GM21526 (cell line): ENCODE results near the gene NRXN2.

Source experiments
- ATAC-seq: cut with Tn5 transposase; IDR thresholded peaks from one replicate; pipeline ENCODE4 v1.9.1; 2021; ENCODE audit warnings: moderate library complexity; ENCODE audit not compliant: unreplicated experiment, low FRiP score

The NRXN2 gene

DNA sequence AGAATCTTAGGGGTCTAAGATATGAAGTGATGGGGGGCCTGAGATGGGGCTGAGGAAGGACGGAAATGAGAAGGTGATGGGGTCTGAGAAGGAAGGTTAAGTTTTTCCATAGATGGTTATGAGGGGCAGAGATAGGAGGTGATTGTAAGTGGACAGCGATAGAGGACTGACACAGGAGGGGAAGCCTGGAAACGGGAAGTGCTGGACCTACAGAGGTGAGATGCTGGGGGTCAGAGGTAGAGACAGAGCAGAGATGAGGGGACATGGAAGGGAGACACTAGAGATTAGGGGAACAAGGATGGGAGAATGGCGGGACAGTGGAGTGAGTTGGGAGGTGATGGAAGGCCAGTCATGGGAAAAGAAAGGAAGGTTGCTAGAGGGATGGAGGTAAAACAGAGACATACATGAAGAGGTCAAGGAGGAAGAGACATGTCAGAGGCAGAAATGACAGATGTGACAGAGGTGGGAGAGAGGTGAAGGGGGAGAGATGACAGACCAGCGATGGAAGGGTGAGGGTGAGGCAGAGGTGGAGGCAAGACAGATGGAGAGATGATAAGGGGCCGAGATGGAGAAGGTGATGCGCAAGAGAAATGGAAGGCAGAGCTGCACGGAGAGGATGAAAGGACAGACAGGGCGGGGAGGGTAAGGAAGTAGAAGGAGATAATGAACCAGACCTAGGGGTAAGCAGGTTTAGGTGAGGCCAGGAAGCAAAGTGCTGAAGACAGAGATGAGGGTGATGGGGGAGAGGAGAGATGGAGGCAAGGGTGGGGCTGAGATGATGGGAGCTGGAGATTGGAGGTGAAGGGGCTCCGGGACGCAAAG lies 81.2 kb downstream of the NRXN2 start:
- no peak for ATAC-seq

GRCh38 chr11:64639885-64640284 lies 83.1 kb downstream of the NRXN2 start:
- no peak for ATAC-seq

GRCh38 chr11:64638829-64639228 lies 84.2 kb downstream of the NRXN2 start:
- ATAC-seq = no peak

- no peak for ATAC-seq
These were observed 84.9 kb downstream of the NRXN2 start for GRCh38 chr11:64638018-64638665.

- no peak for ATAC-seq
These were observed 85.5 kb downstream of the NRXN2 start for GRCh38 chr11:64637334-64638017.

GRCh38 chr11:64633555-64634159 lies 89.3 kb downstream of the NRXN2 start:
- ATAC-seq = no peak

DNA sequence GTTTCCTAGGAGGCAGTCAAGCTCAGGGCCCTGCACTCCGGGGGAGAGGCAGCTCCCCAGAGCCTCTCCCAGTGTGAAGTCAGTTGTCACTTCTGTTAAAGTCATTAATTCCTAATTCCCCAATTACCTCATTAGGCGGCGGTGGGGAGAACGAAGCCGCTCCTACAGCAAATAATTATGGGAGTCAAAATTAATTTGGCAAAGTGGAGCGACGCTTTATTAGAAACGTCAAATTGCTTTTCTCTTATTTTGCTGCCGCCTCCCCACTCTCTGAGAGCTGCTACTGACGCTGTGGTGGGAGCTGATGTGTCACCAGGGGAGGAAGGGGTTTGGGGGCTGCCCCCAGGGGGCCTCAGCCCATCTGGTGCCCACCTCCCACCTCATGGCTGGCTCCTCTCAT lies 90.3 kb downstream of the NRXN2 start:
- ATAC-seq = no peak

GRCh38 chr11:64632237-64632636 lies 90.8 kb downstream of the NRXN2 start:
- ATAC-seq = no peak

GRCh38 chr11:64631675-64632074 lies 91.3 kb downstream of the NRXN2 start:
- ATAC-seq = no peak

GRCh38 chr11:64629796-64630562 lies 93.0 kb downstream of the NRXN2 start:
- ATAC-seq = no peak

DNA sequence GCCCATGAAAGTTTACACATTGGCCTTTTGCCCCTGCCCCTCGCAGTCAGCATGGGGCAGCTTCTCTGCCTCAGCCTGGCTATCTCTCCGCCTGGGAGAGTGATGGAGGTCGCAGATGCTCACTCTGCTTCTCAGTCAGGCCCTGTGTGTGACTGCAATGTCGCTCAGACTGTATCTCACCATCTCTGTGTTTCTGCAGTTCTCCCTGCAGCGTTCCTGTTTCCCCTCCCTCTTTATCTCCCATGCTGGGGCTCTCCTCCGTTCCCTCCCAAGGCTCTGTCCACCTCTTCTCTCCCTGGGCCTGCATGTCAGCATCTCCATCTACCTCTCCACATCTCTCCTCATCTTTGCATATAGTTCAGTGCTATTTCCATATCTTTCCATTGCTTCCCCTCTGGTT lies 93.9 kb downstream of the NRXN2 start:
- no peak for ATAC-seq

DNA sequence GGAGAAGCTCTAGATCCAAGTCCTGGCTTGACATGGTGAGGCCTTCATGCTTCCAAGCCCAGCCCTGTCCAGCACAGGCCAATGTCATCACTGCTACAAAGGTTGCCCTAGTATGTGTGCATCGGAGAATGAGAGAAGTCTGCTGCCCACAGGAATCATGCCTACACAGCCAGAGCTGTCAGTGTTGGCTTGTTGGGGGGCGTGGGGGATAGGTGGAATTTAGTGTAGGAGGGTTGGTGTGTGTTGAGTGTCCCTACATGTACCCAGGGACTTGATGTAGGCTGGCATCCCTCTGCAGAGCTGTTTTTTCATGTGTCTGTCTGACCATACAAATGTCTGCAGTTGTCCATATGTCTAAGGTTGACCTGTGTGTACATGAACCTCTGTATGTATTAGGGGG lies 94.4 kb downstream of the NRXN2 start:
- ATAC-seq = no peak

DNA sequence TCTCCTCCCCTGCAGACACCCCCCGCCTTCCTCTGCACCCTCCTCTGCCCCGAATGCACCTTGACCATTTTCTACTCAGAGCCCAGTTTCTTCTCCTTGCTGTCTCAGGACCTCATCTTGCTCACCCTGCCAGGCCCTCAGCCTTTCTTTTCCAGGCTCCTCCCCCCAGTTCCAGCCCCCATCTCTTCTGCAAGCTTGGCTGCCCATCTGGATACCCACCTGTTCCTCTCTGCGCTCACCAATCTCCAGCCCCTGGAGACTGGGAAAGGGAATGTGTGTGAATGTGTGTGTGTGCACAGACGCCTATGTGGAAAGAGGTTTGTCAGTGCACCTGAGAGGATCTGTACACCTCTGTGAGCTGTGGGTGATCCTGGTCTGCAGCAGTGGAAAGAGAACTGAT lies 95.6 kb downstream of the NRXN2 start:
- ATAC-seq = no peak

DNA sequence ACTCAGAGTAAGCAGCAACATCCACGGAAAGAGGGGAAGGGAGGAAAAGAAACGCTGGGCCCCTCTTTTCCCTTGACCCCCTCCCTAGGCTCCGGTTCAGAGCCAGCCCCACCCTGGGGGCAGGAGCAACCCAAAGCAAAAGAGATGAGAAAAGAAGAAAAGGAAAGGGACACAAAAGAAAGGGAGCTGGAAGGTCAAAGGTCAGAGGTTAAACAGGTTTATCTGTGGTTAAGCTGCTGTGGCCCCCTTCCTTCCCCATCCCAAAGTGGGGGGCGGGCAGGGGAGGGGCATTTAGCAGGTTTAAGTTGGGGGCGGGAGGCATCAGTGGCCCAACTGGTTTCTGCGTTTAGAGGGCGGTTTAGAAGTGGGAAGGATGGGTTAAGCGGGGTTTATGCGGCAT lies 96.4 kb downstream of the NRXN2 start:
- ATAC-seq = no peak

DNA sequence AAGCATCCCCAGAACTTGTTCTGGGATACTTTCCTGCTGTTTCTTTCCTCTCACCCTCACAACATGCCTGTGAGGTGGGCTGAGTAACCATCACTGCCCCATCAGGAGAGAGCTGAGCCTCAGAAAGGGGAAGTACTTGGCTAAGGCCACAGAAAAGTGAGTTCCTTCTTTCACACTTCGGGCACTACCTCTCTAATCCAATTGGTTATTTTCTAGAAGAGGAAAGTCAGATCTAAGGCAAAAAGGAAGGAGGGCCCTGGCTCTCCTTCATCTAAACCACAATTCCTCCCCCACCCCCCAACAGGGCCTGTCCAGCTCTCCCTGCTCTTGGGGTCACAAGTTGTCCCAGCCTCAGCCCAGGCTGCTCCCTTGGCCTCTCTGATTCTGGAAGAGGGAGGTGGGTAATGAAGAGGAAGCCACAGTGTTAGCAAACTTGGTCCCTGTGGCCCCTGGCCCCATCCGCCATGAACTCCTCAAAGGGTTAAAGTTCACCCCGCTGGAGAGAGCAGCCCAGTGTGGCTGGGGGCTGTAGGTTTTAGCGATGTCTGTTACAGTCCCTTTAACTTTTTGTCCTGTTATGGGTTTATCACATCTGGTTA lies 98.0 kb downstream of the NRXN2 start:
- ATAC-seq = no peak

DNA sequence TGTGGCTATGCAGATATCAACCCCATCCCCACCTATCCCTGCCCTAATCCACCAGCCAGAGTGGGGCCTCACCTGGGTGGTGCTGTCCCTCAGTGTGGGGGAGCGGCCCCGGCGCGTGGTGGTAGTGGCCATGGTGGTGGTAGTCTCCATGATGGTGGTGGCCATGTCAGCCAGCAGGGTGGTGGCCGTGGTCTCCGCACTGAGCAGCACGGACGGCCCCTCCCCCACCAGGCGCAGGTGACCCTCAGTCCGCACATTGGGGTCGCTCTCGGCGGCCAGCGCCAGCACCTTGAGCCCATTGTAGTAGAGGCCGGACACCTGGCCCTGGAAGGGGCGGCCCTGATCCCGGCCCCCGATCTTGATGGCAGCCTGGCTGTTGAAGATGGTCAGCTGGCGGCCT lies 100.3 kb downstream of the NRXN2 start:
- ATAC-seq = no peak

DNA sequence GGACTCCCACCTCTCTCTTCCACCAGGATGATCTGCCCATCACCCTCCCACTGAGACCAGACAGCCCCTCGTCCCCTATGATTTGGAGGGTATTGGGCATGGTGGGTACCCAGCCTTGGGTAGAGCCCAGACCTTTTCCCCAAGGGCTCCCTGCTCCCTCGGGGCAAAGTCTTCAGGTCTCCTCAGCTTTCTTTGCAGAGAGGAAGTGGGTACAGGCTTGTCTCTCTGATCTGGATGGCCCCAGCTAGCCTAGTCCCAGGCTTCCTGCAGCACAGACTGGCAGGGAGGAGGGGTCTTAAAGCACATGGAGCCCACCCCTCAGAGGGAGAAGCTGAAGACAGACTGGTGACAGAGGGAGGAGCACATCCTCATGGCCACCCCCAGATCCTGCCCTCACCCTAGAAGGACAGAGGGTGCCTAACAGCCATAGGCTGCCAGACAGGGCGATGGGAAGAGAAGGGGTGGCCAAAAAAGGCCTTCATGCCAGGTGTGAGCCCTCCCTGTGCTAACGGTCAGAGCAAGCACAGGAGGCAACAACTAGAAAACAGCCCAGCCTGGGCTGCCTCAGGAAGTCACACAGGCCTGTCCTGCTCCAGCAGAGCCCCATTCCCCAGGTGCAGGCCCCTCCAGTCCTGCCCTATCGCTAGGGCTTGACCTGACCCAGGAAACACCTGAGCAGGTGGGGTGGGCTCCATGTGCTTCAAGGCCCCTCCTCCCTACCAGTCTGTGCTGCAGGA lies 101.5 kb downstream of the NRXN2 start:
- ATAC-seq = no peak

DNA sequence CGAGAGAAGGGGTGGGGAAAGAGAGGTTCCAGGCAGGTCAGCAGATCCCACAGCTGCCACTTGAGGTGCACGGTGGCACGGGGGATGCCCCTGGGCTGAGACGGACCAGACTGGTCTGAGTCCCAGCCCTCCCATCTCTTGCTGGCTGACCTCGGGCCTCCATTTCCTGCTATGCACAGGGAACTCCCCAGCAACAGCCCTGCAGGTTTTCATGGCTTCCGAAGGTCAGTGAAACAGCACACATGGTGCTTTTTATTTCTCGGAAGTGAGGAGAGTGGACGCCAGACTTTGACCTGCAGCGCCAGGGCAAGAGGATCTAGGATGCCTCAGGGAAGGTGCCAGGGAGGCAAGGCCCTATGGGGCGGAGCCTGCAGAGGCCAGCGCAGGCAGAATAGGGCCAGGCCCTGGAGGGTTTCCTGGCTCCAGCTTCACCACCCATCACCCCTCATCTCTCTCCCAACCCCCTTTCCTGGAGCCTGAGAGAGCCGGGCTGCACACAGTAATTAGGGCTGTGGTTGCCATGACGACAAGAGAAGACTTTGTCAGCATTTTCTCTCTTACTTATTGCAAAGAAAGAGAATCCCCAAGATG lies 102.5 kb downstream of the NRXN2 start:
- no peak for ATAC-seq

DNA sequence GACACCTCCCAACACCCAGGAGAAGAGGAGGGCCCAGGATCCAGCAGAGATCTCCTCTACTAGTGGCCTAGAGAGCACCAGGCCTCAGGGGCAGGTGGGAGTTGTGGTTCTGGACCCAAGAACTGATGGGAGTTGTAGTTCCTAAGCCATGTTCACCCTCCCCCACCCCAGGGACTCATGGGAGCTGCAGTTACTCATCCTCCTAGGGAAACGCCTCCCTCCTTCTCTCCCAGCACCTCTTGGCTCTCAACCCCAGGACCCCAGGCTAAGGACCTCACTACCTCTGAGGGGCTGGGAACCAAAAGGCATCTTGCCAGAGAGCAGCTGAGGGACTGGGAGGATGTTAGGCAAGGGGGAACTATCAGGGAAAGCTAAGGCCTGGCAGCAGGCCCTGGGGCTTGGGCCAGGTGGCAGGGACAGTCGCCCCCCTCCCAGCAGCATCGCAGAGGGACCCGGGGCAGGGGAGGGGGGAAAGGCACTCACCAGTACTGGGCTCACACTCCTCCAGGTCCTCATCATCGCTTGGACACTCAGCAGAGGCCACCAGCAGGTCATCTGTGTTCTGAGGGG lies 103.1 kb downstream of the NRXN2 start:
- no peak for ATAC-seq
